GM12878 (cell line): ENCODE data around the gene SEMA4D.

ENCODE experiments used
- ATF7 ChIP-seq: fragments of 450-650 bp; IDR thresholded peaks from 2 replicates; pipeline ENCODE4 v1.6.1; 2016; ENCODE audit warnings: low read depth, mild to moderate bottlenecking
- CBX5 ChIP-seq: sonication (generic); IDR thresholded peaks from 2 replicates; pipeline ENCODE4 v1.6.1; 2016; ENCODE audit warnings: low read depth, moderate library complexity, mild to moderate bottlenecking, inconsistent platforms
- CREM ChIP-seq: IDR thresholded peaks from 2 replicates; pipeline ENCODE4 v1.6.1; 2014; ENCODE audit warnings: antibody characterized with exemption, low read depth
- FOXM1 ChIP-seq: IDR thresholded peaks from 2 replicates; pipeline ENCODE4 v1.6.1; 2012; ENCODE audit warnings: low read depth, mild to moderate bottlenecking, inconsistent platforms, low read length, moderate library complexity
- HDGF ChIP-seq: fragments of 450-650 bp; IDR thresholded peaks from 2 replicates; pipeline ENCODE4 v1.6.1; 2016; ENCODE audit warnings: antibody characterized with exemption
- MTA2 ChIP-seq: fragments of 450-650 bp; IDR thresholded peaks from 2 replicates; pipeline ENCODE4 v1.6.1; 2016; ENCODE audit warnings: low read depth, mild to moderate bottlenecking, moderate library complexity
- NR2C2 ChIP-seq: IDR thresholded peaks from 2 replicates; pipeline ENCODE4 v1.6.1; 2011; ENCODE audit warnings: borderline replicate concordance, low read depth; ENCODE audit not compliant: control insufficient read depth, insufficient read length
- POLR2A ChIP-seq: IDR thresholded peaks from 2 replicates; pipeline ENCODE4 v1.6.1; 2011; ENCODE audit warnings: low read depth, mild to moderate bottlenecking, low read length
- SIX5 ChIP-seq: IDR thresholded peaks from 2 replicates; pipeline ENCODE4 v1.6.1; 2011; ENCODE audit warnings: mild to moderate bottlenecking, low read depth, low read length, moderate library complexity; ENCODE audit not compliant: severe bottlenecking
- SUZ12 ChIP-seq: fragments of 200-600 bp; sonication (generic); IDR thresholded peaks from one replicate; pipeline ENCODE4 v1.6.1; 2018; ENCODE audit warnings: antibody characterized with exemption, mild to moderate bottlenecking; ENCODE audit not compliant: unreplicated experiment
- ZBTB11 ChIP-seq: fragments of 450-650 bp; formaldehyde crosslinking; IDR thresholded peaks from 2 replicates; pipeline ENCODE4 v1.5.0; 2022; ENCODE audit warnings: mild to moderate bottlenecking, missing genetic modification characterization
- TF ChIP-seq, protein P1 (sequence below), 3 experiments: IDR thresholded peaks in 2 of 3; conservative IDR thresholded peaks in 1 of 3; 2 replicates each; pipeline ENCODE4 v1.5.1; 2011; ENCODE audit warnings: low read depth in 3 of 3, low read length in 3 of 3, mild to moderate bottlenecking in 3 of 3, control low read depth in 2 of 3, moderate library complexity in 2 of 3, inconsistent platforms in 1 of 3, mixed read lengths in 1 of 3; ENCODE audit not compliant: control insufficient read depth in 2 of 3, insufficient read depth in 1 of 3; ENCODE audit errors: extremely low read depth in 1 of 3
- TF ChIP-seq, protein P2 (sequence below): IDR thresholded peaks from 2 replicates; pipeline ENCODE4 v1.6.1; 2012; ENCODE audit warnings: mild to moderate bottlenecking, low read depth, low read length
- TF ChIP-seq, protein P3 (sequence below): IDR thresholded peaks from 2 replicates; pipeline ENCODE4 v1.6.1; 2012; ENCODE audit warnings: low read depth, low read length, improper control_type of control experiment

GRCh38 chr9:89354471-89354870 is 143.4 kb downstream of the SEMA4D start:
- no peak for TF ChIP-seq FOXM1
- no peak for TF ChIP-seq ATF7
- no peak for TF ChIP-seq NR2C2
- TF ChIP-seq, protein P1, sequence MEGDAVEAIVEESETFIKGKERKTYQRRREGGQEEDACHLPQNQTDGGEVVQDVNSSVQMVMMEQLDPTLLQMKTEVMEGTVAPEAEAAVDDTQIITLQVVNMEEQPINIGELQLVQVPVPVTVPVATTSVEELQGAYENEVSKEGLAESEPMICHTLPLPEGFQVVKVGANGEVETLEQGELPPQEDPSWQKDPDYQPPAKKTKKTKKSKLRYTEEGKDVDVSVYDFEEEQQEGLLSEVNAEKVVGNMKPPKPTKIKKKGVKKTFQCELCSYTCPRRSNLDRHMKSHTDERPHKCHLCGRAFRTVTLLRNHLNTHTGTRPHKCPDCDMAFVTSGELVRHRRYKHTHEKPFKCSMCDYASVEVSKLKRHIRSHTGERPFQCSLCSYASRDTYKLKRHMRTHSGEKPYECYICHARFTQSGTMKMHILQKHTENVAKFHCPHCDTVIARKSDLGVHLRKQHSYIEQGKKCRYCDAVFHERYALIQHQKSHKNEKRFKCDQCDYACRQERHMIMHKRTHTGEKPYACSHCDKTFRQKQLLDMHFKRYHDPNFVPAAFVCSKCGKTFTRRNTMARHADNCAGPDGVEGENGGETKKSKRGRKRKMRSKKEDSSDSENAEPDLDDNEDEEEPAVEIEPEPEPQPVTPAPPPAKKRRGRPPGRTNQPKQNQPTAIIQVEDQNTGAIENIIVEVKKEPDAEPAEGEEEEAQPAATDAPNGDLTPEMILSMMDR (IDR thresholded peaks at IDR 0.05 in 2 of 3, conservative IDR thresholded peaks at IDR 0.05 in 1 of 3; ENCODE audit: control insufficient read depth in 2 of 3, extremely low read depth in 1 of 3, insufficient read depth in 1 of 3, low read depth in 3 of 3, low read length in 3 of 3): no peak
- no peak for TF ChIP-seq SIX5
- TF ChIP-seq ZBTB11 (CRISPR knock-in tag): no peak
- TF ChIP-seq SUZ12: no peak
- TF ChIP-seq CREM: no peak
- no peak for TF ChIP-seq CBX5
- TF ChIP-seq POLR2A: no peak
- no peak for TF ChIP-seq MTA2
- TF ChIP-seq HDGF: no peak
- TF ChIP-seq, protein P2, sequence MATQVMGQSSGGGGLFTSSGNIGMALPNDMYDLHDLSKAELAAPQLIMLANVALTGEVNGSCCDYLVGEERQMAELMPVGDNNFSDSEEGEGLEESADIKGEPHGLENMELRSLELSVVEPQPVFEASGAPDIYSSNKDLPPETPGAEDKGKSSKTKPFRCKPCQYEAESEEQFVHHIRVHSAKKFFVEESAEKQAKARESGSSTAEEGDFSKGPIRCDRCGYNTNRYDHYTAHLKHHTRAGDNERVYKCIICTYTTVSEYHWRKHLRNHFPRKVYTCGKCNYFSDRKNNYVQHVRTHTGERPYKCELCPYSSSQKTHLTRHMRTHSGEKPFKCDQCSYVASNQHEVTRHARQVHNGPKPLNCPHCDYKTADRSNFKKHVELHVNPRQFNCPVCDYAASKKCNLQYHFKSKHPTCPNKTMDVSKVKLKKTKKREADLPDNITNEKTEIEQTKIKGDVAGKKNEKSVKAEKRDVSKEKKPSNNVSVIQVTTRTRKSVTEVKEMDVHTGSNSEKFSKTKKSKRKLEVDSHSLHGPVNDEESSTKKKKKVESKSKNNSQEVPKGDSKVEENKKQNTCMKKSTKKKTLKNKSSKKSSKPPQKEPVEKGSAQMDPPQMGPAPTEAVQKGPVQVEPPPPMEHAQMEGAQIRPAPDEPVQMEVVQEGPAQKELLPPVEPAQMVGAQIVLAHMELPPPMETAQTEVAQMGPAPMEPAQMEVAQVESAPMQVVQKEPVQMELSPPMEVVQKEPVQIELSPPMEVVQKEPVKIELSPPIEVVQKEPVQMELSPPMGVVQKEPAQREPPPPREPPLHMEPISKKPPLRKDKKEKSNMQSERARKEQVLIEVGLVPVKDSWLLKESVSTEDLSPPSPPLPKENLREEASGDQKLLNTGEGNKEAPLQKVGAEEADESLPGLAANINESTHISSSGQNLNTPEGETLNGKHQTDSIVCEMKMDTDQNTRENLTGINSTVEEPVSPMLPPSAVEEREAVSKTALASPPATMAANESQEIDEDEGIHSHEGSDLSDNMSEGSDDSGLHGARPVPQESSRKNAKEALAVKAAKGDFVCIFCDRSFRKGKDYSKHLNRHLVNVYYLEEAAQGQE: no peak
- TF ChIP-seq, protein P3, sequence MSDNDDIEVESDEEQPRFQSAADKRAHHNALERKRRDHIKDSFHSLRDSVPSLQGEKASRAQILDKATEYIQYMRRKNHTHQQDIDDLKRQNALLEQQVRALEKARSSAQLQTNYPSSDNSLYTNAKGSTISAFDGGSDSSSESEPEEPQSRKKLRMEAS: no peak
